ENCODE data around the gene ZSCAN20.

ZSCAN20 gene

DNA sequence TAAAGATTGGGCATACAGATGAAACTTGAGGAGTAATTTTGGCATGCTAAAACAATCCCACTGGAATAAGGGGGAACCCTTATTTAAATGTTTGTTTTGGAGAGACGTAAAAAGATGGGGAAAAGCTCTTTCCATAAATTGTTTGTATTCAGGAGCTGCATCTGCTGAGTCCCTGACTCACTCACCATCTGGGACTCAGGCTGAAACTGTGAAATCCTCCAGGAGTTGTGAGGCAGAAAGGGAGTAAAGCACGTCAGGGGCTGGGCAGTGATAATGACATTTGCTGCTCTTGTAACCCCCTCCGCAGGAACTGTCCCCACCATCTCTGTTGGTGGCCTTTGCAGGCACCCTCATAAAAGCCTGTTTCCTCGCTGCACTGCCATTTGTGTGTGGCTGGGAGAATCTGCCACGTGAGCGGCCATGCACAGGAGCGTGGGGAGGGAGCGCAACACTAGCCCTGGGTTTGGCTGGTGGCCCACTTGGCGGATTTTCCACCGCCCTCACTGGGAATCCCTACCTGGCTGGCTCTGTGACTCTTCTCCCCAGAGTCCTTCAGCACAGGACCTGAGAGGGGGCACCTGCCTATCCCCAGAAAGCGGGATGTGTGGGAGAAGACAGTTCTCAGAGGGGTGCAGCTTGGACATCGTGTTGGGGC is 45.3 kb downstream of the ZSCAN20 start:
- Histone ChIP-seq H3K27me3 (ENCODE audit: control insufficient read depth in 1 of 2, insufficient read depth in 2 of 2, low read length in 2 of 2) (no peaks in the 10 kb centered on the region), H3K36me3 (ENCODE audit: insufficient read depth, low read length) (no peaks in the 10 kb centered on the region), H3K9ac (ENCODE audit: low read length) (no peak overlapping the region), H3K27ac (ENCODE audit: low read depth, low read length) (no peak overlapping the region), H3K4me3 (ENCODE audit: low read depth in 1 of 2, low read length in 2 of 2) (no peak overlapping the region), H3K9me3 (ENCODE audit: low read length) (no peaks in the 10 kb centered on the region), H3K4me1 (ENCODE audit: insufficient read depth, low read length) (no peaks in the 10 kb centered on the region)

DNA sequence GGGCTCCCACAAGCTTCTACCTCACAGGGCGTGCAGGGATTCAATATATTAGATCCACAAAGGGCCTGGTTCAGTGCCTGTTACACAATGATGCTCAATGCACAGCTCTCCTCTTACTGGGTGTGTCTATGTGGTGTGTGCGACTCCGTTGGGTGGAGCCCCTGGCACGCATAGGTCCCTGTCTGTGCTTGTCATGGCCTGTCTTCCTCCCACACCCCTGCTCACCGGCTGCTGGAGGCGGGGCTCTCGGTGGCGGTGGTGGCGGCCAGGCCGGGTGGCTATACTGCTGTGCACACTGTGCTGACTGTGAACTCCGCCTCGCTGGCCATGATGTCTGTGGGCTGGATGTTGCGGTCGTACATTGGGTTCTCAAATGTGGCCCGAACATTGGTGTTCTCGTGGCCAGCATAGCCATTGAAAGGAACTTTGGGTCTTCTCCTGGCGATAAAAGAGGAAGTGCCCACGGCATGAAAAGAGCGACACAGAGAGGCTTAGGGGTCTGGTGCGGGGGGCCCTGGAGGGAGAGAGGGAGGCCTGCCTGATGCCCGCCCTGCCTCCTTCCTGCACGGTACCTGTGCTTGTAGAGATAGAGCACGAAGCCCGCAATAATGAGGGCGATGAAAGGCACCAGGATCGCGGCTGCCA is 46.9 kb downstream of the ZSCAN20 start:
- Histone ChIP-seq H3K9ac (ENCODE audit: low read length) (no peak overlapping the region), H3K27me3 (ENCODE audit: control insufficient read depth in 1 of 2, insufficient read depth in 2 of 2, low read length in 2 of 2) (no peaks in the 10 kb centered on the region), H3K36me3 (ENCODE audit: insufficient read depth, low read length) (no peaks in the 10 kb centered on the region)

DNA sequence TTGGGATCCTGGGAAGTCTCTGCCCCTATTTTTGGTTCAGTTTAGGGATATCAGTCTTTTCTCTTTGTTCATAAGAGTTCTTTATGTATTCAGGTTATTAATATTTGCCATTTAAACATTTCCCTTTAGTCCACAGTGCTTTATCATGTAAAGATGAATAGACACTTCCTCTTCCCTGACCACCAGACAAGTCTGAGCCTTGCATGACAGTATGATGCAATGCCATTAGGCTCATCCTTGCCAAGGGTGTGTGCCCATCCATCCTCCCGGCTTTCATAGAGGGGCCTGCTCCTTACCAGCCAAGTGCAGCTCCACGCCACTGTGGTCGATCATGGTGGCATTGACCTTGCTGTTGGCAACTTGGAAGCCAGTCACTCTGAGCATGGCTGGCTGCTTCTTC is 52.1 kb downstream of the ZSCAN20 start:
- Histone ChIP-seq H3K4me1 (ENCODE audit: insufficient read depth, low read length) (no peaks in the 10 kb centered on the region), H3K9me3 (ENCODE audit: low read length) (no peaks in the 10 kb centered on the region), H3K36me3 (ENCODE audit: insufficient read depth, low read length) (no peaks in the 10 kb centered on the region), H3K9ac (ENCODE audit: low read length) (no peak overlapping the region), H3K4me3 (ENCODE audit: low read depth in 1 of 2, low read length in 2 of 2) (no peak overlapping the region), H3K27me3 (ENCODE audit: control insufficient read depth in 1 of 2, insufficient read depth in 2 of 2, low read length in 2 of 2) (no peaks in the 10 kb centered on the region), H3K27ac (ENCODE audit: low read depth, low read length) (no peak overlapping the region)

More for the DNA sequence above, 46.9 kb downstream of the ZSCAN20 start:
- H3K4me1 ChIP-seq (ENCODE audit: insufficient read depth, low read length) = no peaks in the 10 kb centered on the region
- H3K9me3 ChIP-seq (ENCODE audit: low read length) = no peaks in the 10 kb centered on the region
- H3K4me3 ChIP-seq (ENCODE audit: low read depth in 1 of 2, low read length in 2 of 2) = no peak overlapping the region
- H3K27ac ChIP-seq (ENCODE audit: low read depth, low read length) = no peak overlapping the region

DNA sequence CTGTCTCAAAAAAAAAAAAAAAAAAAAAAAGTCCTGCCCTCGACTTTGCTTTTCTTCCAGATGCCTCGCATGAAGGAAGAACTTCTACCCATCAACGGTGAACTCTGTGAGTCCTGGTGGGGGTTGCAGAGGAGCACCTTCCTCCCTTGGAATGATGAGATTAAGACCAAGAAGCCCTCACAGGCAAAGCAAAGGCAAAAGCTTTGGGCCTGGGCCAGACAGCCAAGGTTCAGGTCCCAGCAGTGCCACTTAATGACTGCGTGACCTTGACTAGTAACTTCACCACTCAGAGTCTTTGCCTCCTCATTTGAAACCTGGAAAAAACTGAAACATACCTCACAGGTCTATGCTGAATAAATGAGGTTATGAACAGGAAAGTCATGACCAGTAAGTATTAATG is 55.5 kb downstream of the ZSCAN20 start:
- H3K4me1 ChIP-seq (ENCODE audit: insufficient read depth, low read length) = no peaks in the 10 kb centered on the region
- H3K4me3 ChIP-seq (ENCODE audit: low read depth in 1 of 2, low read length in 2 of 2) = no peak overlapping the region
- no peaks in the 10 kb centered on the region for H3K36me3 ChIP-seq (ENCODE audit: insufficient read depth, low read length)

DNA sequence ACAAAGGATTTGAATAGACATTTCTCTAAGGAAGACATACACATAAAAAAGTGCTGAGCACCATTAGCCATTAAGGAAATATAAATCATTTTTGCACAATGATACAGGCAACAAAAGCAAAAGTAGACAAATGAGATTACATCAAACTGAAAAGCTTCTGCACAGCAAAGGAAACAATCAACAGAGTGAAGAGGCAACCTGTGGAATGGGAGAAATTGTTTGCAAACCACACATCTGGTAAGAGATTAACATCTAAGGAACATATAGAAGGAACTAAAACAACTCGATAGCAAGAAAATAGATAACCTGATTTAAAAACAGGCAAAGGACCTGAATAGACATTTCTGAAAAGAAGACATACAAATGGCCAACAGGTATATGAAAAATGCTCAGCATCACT is 57.5 kb downstream of the ZSCAN20 start:
- Histone ChIP-seq H3K27me3 (ENCODE audit: control insufficient read depth in 1 of 2, insufficient read depth in 2 of 2, low read length in 2 of 2) (no peaks in the 10 kb centered on the region), H3K4me3 (ENCODE audit: low read depth in 1 of 2, low read length in 2 of 2) (no peak overlapping the region), H3K36me3 (ENCODE audit: insufficient read depth, low read length) (no peaks in the 10 kb centered on the region), H3K4me1 (ENCODE audit: insufficient read depth, low read length) (no peaks in the 10 kb centered on the region), H3K27ac (ENCODE audit: low read depth, low read length) (no peak overlapping the region), H3K9ac (ENCODE audit: low read length) (no peak overlapping the region), H3K9me3 (ENCODE audit: low read length) (no peaks in the 10 kb centered on the region)

More for the DNA sequence above, 55.5 kb downstream of the ZSCAN20 start:
- Histone ChIP-seq H3K9ac (ENCODE audit: low read length) (no peak overlapping the region), H3K27me3 (ENCODE audit: control insufficient read depth in 1 of 2, insufficient read depth in 2 of 2, low read length in 2 of 2) (no peaks in the 10 kb centered on the region), H3K9me3 (ENCODE audit: low read length) (no peaks in the 10 kb centered on the region), H3K27ac (ENCODE audit: low read depth, low read length) (no peak overlapping the region)

DNA sequence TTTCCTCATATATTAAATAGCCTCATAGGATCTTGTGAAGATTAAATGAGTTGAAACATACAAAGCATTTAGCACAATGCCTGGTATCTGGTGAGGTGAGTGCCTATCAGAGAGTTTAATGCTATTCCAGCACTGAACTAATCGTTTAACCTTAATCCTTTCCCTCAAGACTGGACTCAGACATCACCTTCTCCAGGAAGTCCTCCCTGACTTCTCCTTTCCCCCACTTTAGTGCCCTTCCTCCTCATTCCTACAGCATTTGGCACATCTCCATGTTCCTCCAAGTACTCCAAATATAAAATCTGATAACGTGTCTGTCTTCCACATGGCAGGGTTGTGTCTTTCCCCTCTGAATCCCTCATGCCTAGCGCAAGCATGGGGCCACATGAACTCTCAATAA is 59.8 kb downstream of the ZSCAN20 start:
- Histone ChIP-seq H3K27me3 (ENCODE audit: control insufficient read depth in 1 of 2, insufficient read depth in 2 of 2, low read length in 2 of 2) (no peaks in the 10 kb centered on the region), H3K27ac (ENCODE audit: low read depth, low read length) (no peak overlapping the region), H3K36me3 (ENCODE audit: insufficient read depth, low read length) (no peaks in the 10 kb centered on the region), H3K9ac (ENCODE audit: low read length) (no peak overlapping the region), H3K9me3 (ENCODE audit: low read length) (no peaks in the 10 kb centered on the region), H3K4me3 (ENCODE audit: low read depth in 1 of 2, low read length in 2 of 2) (no peak overlapping the region), H3K4me1 (ENCODE audit: insufficient read depth, low read length) (no peaks in the 10 kb centered on the region)

DNA sequence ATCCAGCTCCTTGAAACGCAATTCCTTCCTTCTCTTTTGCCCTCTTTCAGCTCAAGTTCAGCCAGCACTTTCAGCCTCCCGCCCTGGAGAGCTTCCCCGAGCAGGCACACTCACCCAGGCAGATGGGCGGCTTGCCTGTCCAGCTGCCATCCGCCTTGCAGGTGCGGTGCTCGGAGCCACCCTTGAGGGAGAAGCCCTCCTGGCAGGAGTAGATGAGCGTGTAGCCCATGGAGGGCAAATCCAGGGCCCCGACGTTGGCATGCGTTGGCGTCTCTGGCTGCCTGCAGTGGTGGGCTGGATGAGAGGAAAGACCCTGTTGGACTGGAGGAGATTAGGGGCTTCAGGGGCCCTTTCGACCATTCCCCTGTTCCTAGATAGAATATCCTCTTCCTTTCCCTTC is 60.5 kb downstream of the ZSCAN20 start:
- Histone ChIP-seq H3K27ac (ENCODE audit: low read depth, low read length) (no peak overlapping the region), H3K4me3 (ENCODE audit: low read depth in 1 of 2, low read length in 2 of 2) (no peak overlapping the region), H3K9ac (ENCODE audit: low read length) (no peak overlapping the region), H3K27me3 (ENCODE audit: control insufficient read depth in 1 of 2, insufficient read depth in 2 of 2, low read length in 2 of 2) (no peaks in the 10 kb centered on the region), H3K9me3 (ENCODE audit: low read length) (no peaks in the 10 kb centered on the region), H3K36me3 (ENCODE audit: insufficient read depth, low read length) (no peaks in the 10 kb centered on the region), H3K4me1 (ENCODE audit: insufficient read depth, low read length) (no peaks in the 10 kb centered on the region)

DNA sequence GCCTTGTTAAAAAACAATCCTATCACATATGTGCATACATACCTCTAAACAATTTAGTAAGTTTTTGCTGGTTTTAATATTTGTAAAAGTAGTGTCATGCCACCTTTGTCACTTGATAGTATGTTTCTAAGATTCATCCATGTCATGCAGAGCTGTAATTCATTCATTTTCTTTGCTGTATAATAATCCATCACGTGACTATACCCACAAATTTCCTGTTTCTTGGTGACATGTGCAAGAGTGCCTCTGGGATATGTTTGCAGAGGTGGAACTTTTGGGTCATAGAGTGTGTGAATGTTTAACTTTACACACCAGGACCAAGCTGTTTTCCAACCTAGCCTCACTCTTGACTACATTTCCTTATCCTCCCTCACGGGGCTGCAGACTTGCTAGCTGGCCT is 62.9 kb downstream of the ZSCAN20 start:
- Histone ChIP-seq H3K9me3 (ENCODE audit: low read length) (no peaks in the 10 kb centered on the region), H3K4me3 (ENCODE audit: low read depth in 1 of 2, low read length in 2 of 2) (no peak overlapping the region), H3K27me3 (ENCODE audit: control insufficient read depth in 1 of 2, insufficient read depth in 2 of 2, low read length in 2 of 2) (no peaks in the 10 kb centered on the region), H3K36me3 (ENCODE audit: insufficient read depth, low read length) (no peaks in the 10 kb centered on the region), H3K4me1 (ENCODE audit: insufficient read depth, low read length) (no peaks in the 10 kb centered on the region), H3K27ac (ENCODE audit: low read depth, low read length) (no peak overlapping the region), H3K9ac (ENCODE audit: low read length) (no peak overlapping the region)

DNA sequence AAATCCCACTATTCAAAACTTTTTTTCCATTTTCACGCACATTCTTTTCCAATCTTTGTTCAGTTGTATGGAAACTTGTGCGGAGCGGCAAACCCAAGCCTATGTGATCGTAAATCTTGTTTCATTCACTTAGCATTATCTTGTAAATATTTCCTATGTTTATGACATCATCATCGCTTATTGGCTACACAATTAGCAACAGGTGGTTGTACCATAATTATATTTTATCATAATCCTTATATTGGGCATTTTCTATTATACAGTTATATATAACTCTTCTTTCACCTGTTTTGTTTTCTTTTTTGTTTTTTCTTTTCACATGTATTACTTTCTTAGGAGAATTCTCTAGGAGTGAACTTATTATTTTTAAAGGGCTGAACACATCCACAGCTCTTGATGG is 65.4 kb downstream of the ZSCAN20 start:
- no peak overlapping the region for H3K27ac ChIP-seq (ENCODE audit: low read depth, low read length)
- no peak overlapping the region for H3K9ac ChIP-seq (ENCODE audit: low read length)
- no peak overlapping the region for H3K4me3 ChIP-seq (ENCODE audit: low read depth in 1 of 2, low read length in 2 of 2)
- H3K27me3 ChIP-seq (ENCODE audit: control insufficient read depth in 1 of 2, insufficient read depth in 2 of 2, low read length in 2 of 2) = no peaks in the 10 kb centered on the region
- no peaks in the 10 kb centered on the region for H3K4me1 ChIP-seq (ENCODE audit: insufficient read depth, low read length)
- H3K36me3 ChIP-seq (ENCODE audit: insufficient read depth, low read length) = no peaks in the 10 kb centered on the region
- H3K9me3 ChIP-seq (ENCODE audit: low read length) = no peaks in the 10 kb centered on the region

DNA sequence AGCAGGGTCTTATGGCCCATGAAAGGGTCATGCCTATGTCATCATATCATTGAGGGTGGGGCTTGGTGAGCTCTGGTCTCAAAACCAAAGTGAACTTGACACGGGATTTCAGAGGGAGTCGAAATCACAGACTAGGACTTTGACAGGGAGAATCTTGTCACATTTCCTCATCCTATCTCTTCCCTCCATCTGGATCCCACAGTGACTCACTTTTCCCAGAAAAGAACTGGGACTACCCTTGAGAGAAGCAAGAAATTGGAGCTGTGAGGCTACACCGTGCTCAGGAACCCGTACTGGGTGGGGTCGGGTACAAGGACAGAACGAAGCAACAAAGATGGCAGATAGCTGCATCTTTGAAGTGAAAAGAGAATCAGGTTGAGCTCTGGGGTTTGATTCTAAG is 69.5 kb downstream of the ZSCAN20 start:
- Histone ChIP-seq H3K36me3 (ENCODE audit: insufficient read depth, low read length) (no peaks in the 10 kb centered on the region), H3K4me3 (ENCODE audit: low read depth in 1 of 2, low read length in 2 of 2) (no peak overlapping the region)

More for the DNA sequence above, 69.5 kb downstream of the ZSCAN20 start:
- Histone ChIP-seq H3K9me3 (ENCODE audit: low read length) (no peaks in the 10 kb centered on the region), H3K27ac (ENCODE audit: low read depth, low read length) (no peak overlapping the region), H3K27me3 (ENCODE audit: control insufficient read depth in 1 of 2, insufficient read depth in 2 of 2, low read length in 2 of 2) (no peaks in the 10 kb centered on the region), H3K4me1 (ENCODE audit: insufficient read depth, low read length) (no peaks in the 10 kb centered on the region), H3K9ac (ENCODE audit: low read length) (no peak overlapping the region)

Measured in muscle layer of colon (tissue), 2 donors.